GM23338 (cell line): Measurements from ENCODE around the gene MYO18B. TPM values are rescaled to one million over a fixed set of nuclear protein-coding genes. Genes with fewer than 3 reads are reported as not detected.

Experiments
- ATAC-seq: fragments of 200-7000 bp; cut with Tn5 transposase; 3 replicates; pipeline ENCODE4 v1.9.1; 2020
- DNase-seq: peaks from one replicate; pipeline ENCODE4 v3.0.0-alpha.2; 2015; ENCODE audit warnings: low spot score
- H2AFZ ChIP-seq: fragments of 200-600 bp; sonication (generic); 2 replicates; pipeline ENCODE4 v1.8.0; 2016; ENCODE audit warnings: antibody characterized with exemption, mild to moderate bottlenecking, moderate library complexity
- H3F3A ChIP-seq: fragments of 200-600 bp; sonication (generic); replicated peaks from 2 replicates; pipeline ENCODE4 v1.8.0; 2017; ENCODE audit warnings: antibody characterized with exemption, mixed run types, low read depth
- H3K27ac ChIP-seq: fragments of 200-600 bp; sonication (generic); 2 replicates; pipeline ENCODE4 v1.6.1; 2016; ENCODE audit warnings: low read depth
- H3K27me3 ChIP-seq: fragments of 200-600 bp; sonication (generic); 2 replicates; pipeline ENCODE4 v1.8.0; 2016; ENCODE audit warnings: mild to moderate bottlenecking, mixed run types, moderate library complexity; ENCODE audit not compliant: insufficient read depth
- H3K36me3 ChIP-seq: fragments of 200-600 bp; sonication (generic); 2 replicates; pipeline ENCODE4 v1.8.0; 2016; ENCODE audit warnings: mild to moderate bottlenecking; ENCODE audit not compliant: insufficient read depth
- H3K4me1 ChIP-seq: fragments of 200-600 bp; sonication (generic); 2 replicates; pipeline ENCODE4 v1.8.0; 2016; ENCODE audit warnings: mild to moderate bottlenecking, moderate library complexity; ENCODE audit not compliant: insufficient read depth
- H3K4me2 ChIP-seq: fragments of 200-600 bp; sonication (generic); 2 replicates; pipeline ENCODE4 v1.7.1; 2017; ENCODE audit warnings: mixed run types
- H3K4me3 ChIP-seq: fragments of 200-600 bp; sonication (generic); 2 replicates; pipeline ENCODE4 v1.6.1; 2016; ENCODE audit warnings: mixed run types
- H3K79me2 ChIP-seq: fragments of 200-600 bp; sonication (generic); replicated peaks from 2 replicates; pipeline ENCODE4 v1.8.0; 2017; ENCODE audit warnings: mild to moderate bottlenecking; ENCODE audit not compliant: insufficient read depth
- H3K9me2 ChIP-seq: fragments of 200-600 bp; sonication (generic); 2 replicates; pipeline ENCODE4 v1.8.0; 2017; ENCODE audit not compliant: insufficient read depth
- H4K20me1 ChIP-seq: fragments of 200-600 bp; sonication (generic); replicated peaks from 2 replicates; pipeline ENCODE4 v1.8.0; 2017; ENCODE audit warnings: mild to moderate bottlenecking; ENCODE audit not compliant: insufficient read depth
- H3K27ac Mint-ChIP-seq: 2 replicates; pipeline ENCODE4 v1.8.0; 2020; ENCODE audit warnings: inconsistent platforms, mild to moderate bottlenecking, moderate library complexity, mixed read lengths
- H3K27me3 Mint-ChIP-seq: 3 replicates; pipeline ENCODE4 v1.8.0; 2022; ENCODE audit warnings: low read depth, mild to moderate bottlenecking, moderate library complexity, mixed read lengths, inconsistent platforms; ENCODE audit not compliant: insufficient read depth, poor library complexity
- H3K36me3 Mint-ChIP-seq: 3 replicates; pipeline ENCODE4 v1.8.0; 2021; ENCODE audit warnings: low read depth, mild to moderate bottlenecking, inconsistent platforms, moderate library complexity, mixed read lengths
- H3K4me1 Mint-ChIP-seq: 3 replicates; pipeline ENCODE4 v1.8.0; 2020; ENCODE audit warnings: mild to moderate bottlenecking, inconsistent platforms, mixed read lengths
- H3K4me3 Mint-ChIP-seq: 3 replicates; pipeline ENCODE4 v1.8.0; 2021; ENCODE audit warnings: moderate library complexity, mild to moderate bottlenecking, inconsistent platforms, mixed read lengths
- H3K9me3 Mint-ChIP-seq: 3 replicates; pipeline ENCODE4 v1.8.0; 2020; ENCODE audit warnings: moderate library complexity, mild to moderate bottlenecking, inconsistent platforms, mixed read lengths
- CREB1 ChIP-seq: fragments of 250-450 bp; sonication (Bioruptor Pico); IDR thresholded peaks from 2 replicates; pipeline ENCODE4 v1.5.0; 2020; ENCODE audit warnings: low read depth, mild to moderate bottlenecking, moderate library complexity
- EZH2 ChIP-seq: fragments of 200-600 bp; sonication (generic); IDR thresholded peaks from one replicate; pipeline ENCODE4 v1.8.0; 2017; ENCODE audit warnings: antibody characterized with exemption, mild to moderate bottlenecking, low read depth; ENCODE audit not compliant: unreplicated experiment
- JUNB ChIP-seq: IDR thresholded peaks from one replicate; pipeline ENCODE4 v1.6.1; 2016; ENCODE audit warnings: antibody characterized with exemption; ENCODE audit not compliant: unreplicated experiment
- NANOG ChIP-seq: IDR thresholded peaks from 2 replicates; pipeline ENCODE4 v1.6.1; 2016; ENCODE audit warnings: antibody characterized with exemption, borderline replicate concordance
- POLR2AphosphoS5 ChIP-seq: IDR thresholded peaks from 2 replicates; pipeline ENCODE4 v1.6.1; 2016; ENCODE audit warnings: antibody characterized with exemption, low read depth
- ZNF114 ChIP-seq: fragments of 250-450 bp; sonication (Bioruptor Pico); IDR thresholded peaks from 2 replicates; pipeline ENCODE4 v1.5.0; 2020; ENCODE audit warnings: mild to moderate bottlenecking, moderate library complexity
- ZNF331 ChIP-seq: fragments of 250-450 bp; sonication (Bioruptor Pico); IDR thresholded peaks from 2 replicates; pipeline ENCODE4 v1.5.0; 2020; ENCODE audit warnings: low read depth, mild to moderate bottlenecking, moderate library complexity
- polyA plus RNA-seq: library from polyadenylated mRNA; unstranded; fragments of >200 nt; fragmentation: Nextera tagmentation; extraction: Ambion mirVana; gene quantifications from 2 replicates; pipeline ENCODE4 v1.2.1, GENCODE V29; 2016
- total RNA-seq: library from RNA; depleted of rRNA; stranded (reverse); fragments of >200 nt; shearing (Covaris generic); gene quantifications from 2 replicates; pipeline ENCODE4 v1.2.3, GENCODE V29; 2014
- TF ChIP-seq, protein P1 (sequence below), 2 experiments: fragments of 200-600 bp in 1 of 2; sonication (generic) in 1 of 2; conservative IDR thresholded peaks; 2 replicates each; pipeline versions ENCODE4 v1.5.1 to v1.6.1; 2016 to 2017; ENCODE audit warnings: antibody characterized with exemption in 2 of 2, low read depth in 2 of 2, mild to moderate bottlenecking in 2 of 2, moderate library complexity in 1 of 2
- TF ChIP-seq, protein P2 (sequence below): IDR thresholded peaks from one replicate; pipeline ENCODE4 v1.6.1; 2018; ENCODE audit warnings: antibody characterized with exemption; ENCODE audit not compliant: unreplicated experiment
- TF ChIP-seq, protein P3 (sequence below): IDR thresholded peaks from 2 replicates; pipeline ENCODE4 v1.6.1; 2016; ENCODE audit warnings: antibody characterized with exemption

Gene MYO18B
- total and polyA plus RNA-seq, 2 experiments from 2014 or later = 0.36 to 0.45 TPM

DNA sequence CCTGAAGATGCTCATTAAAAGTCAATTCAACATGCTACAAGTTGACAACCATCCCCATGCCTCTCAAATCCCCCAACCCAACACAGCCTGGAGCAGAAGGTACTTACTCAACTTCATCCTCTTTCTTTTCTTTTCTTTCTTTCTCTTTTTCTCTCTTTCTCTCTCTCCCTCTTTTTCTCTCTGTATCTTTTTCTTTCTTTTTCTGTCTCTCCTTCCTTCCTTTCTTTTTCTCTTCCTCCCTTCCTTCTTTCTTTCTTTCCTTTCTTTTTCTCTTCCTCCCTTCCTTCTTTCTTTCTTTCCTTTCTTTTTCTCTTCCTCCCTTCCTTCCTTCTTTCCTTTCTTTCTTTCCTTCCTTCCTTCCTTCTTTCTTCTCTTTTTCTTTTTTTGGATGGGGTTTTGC, 291.6 kb downstream of the MYO18B start (continued):
- TF ChIP-seq, protein P1, sequence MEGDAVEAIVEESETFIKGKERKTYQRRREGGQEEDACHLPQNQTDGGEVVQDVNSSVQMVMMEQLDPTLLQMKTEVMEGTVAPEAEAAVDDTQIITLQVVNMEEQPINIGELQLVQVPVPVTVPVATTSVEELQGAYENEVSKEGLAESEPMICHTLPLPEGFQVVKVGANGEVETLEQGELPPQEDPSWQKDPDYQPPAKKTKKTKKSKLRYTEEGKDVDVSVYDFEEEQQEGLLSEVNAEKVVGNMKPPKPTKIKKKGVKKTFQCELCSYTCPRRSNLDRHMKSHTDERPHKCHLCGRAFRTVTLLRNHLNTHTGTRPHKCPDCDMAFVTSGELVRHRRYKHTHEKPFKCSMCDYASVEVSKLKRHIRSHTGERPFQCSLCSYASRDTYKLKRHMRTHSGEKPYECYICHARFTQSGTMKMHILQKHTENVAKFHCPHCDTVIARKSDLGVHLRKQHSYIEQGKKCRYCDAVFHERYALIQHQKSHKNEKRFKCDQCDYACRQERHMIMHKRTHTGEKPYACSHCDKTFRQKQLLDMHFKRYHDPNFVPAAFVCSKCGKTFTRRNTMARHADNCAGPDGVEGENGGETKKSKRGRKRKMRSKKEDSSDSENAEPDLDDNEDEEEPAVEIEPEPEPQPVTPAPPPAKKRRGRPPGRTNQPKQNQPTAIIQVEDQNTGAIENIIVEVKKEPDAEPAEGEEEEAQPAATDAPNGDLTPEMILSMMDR (conservative IDR thresholded peaks at IDR 0.05; ENCODE audit: low read depth in 2 of 2) = no peak
- TF ChIP-seq, protein P2, sequence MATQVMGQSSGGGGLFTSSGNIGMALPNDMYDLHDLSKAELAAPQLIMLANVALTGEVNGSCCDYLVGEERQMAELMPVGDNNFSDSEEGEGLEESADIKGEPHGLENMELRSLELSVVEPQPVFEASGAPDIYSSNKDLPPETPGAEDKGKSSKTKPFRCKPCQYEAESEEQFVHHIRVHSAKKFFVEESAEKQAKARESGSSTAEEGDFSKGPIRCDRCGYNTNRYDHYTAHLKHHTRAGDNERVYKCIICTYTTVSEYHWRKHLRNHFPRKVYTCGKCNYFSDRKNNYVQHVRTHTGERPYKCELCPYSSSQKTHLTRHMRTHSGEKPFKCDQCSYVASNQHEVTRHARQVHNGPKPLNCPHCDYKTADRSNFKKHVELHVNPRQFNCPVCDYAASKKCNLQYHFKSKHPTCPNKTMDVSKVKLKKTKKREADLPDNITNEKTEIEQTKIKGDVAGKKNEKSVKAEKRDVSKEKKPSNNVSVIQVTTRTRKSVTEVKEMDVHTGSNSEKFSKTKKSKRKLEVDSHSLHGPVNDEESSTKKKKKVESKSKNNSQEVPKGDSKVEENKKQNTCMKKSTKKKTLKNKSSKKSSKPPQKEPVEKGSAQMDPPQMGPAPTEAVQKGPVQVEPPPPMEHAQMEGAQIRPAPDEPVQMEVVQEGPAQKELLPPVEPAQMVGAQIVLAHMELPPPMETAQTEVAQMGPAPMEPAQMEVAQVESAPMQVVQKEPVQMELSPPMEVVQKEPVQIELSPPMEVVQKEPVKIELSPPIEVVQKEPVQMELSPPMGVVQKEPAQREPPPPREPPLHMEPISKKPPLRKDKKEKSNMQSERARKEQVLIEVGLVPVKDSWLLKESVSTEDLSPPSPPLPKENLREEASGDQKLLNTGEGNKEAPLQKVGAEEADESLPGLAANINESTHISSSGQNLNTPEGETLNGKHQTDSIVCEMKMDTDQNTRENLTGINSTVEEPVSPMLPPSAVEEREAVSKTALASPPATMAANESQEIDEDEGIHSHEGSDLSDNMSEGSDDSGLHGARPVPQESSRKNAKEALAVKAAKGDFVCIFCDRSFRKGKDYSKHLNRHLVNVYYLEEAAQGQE = no peak
- no peak for TF ChIP-seq EZH2
- TF ChIP-seq CREB1 (CRISPR knock-in tag) = no peak
- no peak for TF ChIP-seq POLR2AphosphoS5

DNA sequence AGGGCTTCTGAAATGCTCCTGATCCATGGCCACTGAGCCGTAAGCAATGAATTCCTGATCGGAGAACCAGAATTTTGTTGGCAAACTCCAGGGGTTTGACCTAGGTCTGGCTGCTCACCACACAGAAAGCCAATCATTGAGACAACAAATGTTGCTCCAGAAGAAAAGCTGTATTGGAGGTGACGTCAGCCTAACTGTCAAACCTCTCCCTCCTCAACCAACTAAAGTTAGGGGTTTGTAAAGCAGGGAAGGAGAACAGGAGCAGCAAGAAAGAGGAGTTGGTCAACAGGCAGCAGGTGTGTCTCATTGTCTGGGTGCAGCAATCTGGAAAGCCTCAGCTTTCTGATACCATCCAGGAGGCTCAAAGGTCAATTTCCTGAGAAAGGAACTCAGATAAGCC, 293.5 kb downstream of the MYO18B start:
- H3K79me2 ChIP-seq = no peaks in the 10 kb centered on the region
- H3K9me3 Mint-ChIP-seq = peaks cover 30% of the 10 kb centered on the region
- H4K20me1 ChIP-seq = no peaks in the 10 kb centered on the region
- DNase-seq (no peak), ATAC-seq (no peak)
- no peaks in the 10 kb centered on the region for H3K27me3 ChIP-seq
- peaks cover 16% of the 10 kb centered on the region; the same call in 2 of the 3 replicates for H3K36me3 Mint-ChIP-seq
- no peak overlapping the region for H2AFZ ChIP-seq
- H3K4me1 ChIP-seq = 0 out of 2 replicates have a peak, but pooled peaks cover 3% of the 10 kb centered on the region
- peaks cover 7% of the 10 kb centered on the region; the same call in 2 of the 3 replicates for H3K4me1 Mint-ChIP-seq
- H3F3A ChIP-seq = no peaks in the 10 kb centered on the region
- H3K27me3 Mint-ChIP-seq = peaks cover 4% of the 10 kb centered on the region
- 0 out of 2 replicates have a peak, but pooled peaks cover 3% of the 10 kb centered on the region for H3K9me2 ChIP-seq
- no peak overlapping the region for H3K4me3 Mint-ChIP-seq
- H3K36me3 ChIP-seq = no peaks in the 10 kb centered on the region; the same call in 1 of the 2 replicates
- H3K27ac Mint-ChIP-seq = no peak overlapping the region
- no peak overlapping the region for H3K4me3 ChIP-seq
- no peak overlapping the region for H3K27ac ChIP-seq
- no peak overlapping the region for H3K4me2 ChIP-seq
- TF ChIP-seq, protein P2 = no peak
- TF ChIP-seq JUNB = no peak
- no peak for TF ChIP-seq CREB1 (CRISPR knock-in tag)
- TF ChIP-seq ZNF331 (CRISPR knock-in tag) = no peak
- TF ChIP-seq ZNF114 (CRISPR knock-in tag) = no peak
- no peak for TF ChIP-seq EZH2
- TF ChIP-seq, protein P1 (conservative IDR thresholded peaks at IDR 0.05; ENCODE audit: low read depth in 2 of 2) = no peak
- TF ChIP-seq NANOG = no peak
- TF ChIP-seq, protein P3, sequence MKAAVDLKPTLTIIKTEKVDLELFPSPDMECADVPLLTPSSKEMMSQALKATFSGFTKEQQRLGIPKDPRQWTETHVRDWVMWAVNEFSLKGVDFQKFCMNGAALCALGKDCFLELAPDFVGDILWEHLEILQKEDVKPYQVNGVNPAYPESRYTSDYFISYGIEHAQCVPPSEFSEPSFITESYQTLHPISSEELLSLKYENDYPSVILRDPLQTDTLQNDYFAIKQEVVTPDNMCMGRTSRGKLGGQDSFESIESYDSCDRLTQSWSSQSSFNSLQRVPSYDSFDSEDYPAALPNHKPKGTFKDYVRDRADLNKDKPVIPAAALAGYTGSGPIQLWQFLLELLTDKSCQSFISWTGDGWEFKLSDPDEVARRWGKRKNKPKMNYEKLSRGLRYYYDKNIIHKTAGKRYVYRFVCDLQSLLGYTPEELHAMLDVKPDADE = no peak
